PC-9 (cell line): Measurements from ENCODE around the gene AMACR.

Experiments
- CTCF ChIP-seq: fragments of 200-600 bp; sonication (generic); conservative IDR thresholded peaks from 2 replicates; pipeline ENCODE4 v1.6.1; 2017; ENCODE audit warnings: mixed run types, antibody characterized with exemption, mild to moderate bottlenecking, moderate library complexity
- EZH2 ChIP-seq: fragments of 200-600 bp; sonication (generic); IDR thresholded peaks from 2 replicates; pipeline ENCODE4 v1.8.0; 2017; ENCODE audit warnings: antibody characterized with exemption, low read depth

GRCh38 chr5:33997331-33997983 is 10.4 kb downstream of the AMACR start:
- TF ChIP-seq CTCF = peak; percentile 84
- TF ChIP-seq EZH2 = no peak
